HG02870 (cell line): ENCODE measurements around the gene TTBK1.

Experiments
- ATAC-seq: cut with Tn5 transposase; IDR thresholded peaks from one replicate; pipeline ENCODE4 v1.9.1; 2021; ENCODE audit warnings: mild to moderate bottlenecking, moderate library complexity; ENCODE audit not compliant: unreplicated experiment

TTBK1 gene

GRCh38 chr6:43269273-43270007 lies 26.2 kb downstream of the TTBK1 start:
- no peak for ATAC-seq

GRCh38 chr6:43271103-43271815 lies 28.0 kb downstream of the TTBK1 start:
- no peak for ATAC-seq

GRCh38 chr6:43271944-43272343 lies 28.7 kb downstream of the TTBK1 start:
- ATAC-seq: no peak

GRCh38 chr6:43273707-43274106 lies 30.4 kb downstream of the TTBK1 start:
- no peak for ATAC-seq

GRCh38 chr6:43274127-43274915 lies 31.0 kb downstream of the TTBK1 start:
- ATAC-seq: no peak

DNA sequence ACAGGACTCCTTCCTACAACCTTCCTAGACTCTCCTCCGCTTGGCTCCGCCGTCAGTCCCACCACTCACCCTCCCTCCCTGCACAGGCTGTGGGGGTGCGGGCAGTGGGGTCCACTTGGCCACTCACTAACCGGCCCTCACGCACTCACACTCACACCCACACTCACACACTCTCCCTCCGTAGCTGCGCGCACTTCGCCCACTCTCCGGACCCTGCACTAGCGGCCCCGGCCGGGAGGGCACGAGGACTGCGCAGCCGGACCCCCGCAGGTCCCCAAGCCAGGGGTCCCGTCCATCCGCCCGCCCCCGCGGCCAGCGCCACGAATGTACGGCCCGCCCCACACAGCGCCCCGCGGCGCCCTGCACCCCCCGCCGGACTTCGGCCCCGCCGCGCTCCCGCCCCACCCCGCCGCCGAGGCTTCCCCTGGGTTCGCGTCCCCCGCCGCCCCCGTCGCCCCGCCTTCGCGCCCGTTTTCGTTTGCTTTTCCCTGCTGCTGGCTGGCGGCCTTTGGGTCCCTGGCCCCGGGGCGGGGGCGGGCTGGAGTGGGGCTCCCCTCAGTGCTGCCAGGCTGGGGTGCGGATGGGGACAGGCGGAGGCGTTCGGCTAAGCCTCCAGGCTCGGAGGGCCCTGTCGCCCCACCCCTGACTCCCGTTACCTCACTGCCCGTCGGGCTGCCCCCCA lies 31.8 kb downstream of the TTBK1 start:
- ATAC-seq: no peak

- no peak for ATAC-seq
Measured at GRCh38 chr6:43275801-43276576, 32.7 kb downstream of the TTBK1 start.

- ATAC-seq: no peak
Measured at GRCh38 chr6:43276577-43277305, 33.5 kb downstream of the TTBK1 start.

DNA sequence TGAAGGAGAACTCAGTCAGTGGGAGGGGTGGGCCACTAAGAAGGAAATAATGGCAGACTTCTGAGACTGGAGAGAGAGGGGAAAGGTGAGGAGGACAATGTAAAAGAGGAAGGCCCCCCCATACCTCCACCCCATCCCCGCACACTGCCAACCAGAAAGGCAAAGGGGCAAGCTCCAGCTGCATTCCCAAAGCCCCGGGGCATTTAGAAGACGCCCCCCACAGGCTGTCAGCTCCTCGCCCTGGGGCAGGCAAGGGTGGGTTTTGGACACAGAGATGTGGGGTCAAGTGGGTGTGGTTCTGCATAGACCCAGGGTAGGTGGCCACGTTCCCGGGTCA lies 34.0 kb downstream of the TTBK1 start:
- no peak for ATAC-seq

GRCh38 chr6:43277643-43278523 lies 34.6 kb downstream of the TTBK1 start:
- ATAC-seq: no peak

DNA sequence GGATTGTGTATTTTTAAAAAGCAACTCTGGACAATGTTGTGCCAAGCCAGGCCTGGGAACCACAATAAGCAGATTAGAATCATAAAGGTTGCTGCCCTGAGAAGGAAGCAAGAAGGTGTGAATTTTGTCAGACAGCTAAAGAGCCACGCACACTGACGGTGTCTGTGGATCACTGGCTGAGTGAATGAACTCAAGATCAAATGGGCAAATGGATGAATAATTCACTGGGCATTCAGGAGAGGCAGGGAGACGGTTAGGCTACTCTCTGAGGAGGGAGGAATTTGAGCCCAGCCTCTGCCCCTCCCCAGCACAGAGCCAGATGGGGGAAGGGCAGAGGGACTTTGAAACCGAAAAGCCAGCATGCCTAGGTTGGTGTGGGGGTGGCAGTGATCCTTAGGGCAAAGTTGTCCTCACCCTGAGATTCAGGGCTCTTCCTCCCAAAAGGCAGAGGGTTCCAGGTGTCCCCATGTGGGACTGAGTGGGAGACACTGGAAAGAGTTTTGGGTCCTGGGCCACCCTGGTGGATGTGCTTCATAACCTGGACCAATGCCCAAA lies 35.3 kb downstream of the TTBK1 start:
- no peak for ATAC-seq

GRCh38 chr6:43280234-43280633 lies 37.0 kb downstream of the TTBK1 start:
- no peak for ATAC-seq

DNA sequence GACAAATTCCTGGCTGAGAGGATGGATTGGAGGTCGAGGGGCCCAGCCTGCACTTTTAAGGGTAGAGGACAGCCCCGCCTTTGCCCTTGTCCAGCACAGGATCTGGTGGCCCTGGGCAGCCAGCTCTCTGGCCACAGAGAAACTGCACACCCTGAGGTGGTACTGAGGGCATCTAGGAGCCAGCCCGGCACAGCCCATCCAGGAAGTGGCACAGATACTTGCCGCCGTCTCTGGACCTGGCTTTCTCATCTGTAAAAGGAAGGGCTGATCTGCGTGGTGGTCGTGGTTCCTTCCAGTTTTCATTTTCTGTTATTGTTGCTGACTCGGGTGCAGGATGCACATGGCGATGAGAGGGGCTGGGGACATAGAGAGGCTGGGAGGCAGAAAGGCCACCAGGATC lies 38.8 kb downstream of the TTBK1 start:
- no peak for ATAC-seq

GRCh38 chr6:43282636-43283513 lies 39.6 kb downstream of the TTBK1 start:
- ATAC-seq: no peak

- ATAC-seq: no peak
Measured at GRCh38 chr6:43283514-43283901, 40.2 kb downstream of the TTBK1 start.

DNA sequence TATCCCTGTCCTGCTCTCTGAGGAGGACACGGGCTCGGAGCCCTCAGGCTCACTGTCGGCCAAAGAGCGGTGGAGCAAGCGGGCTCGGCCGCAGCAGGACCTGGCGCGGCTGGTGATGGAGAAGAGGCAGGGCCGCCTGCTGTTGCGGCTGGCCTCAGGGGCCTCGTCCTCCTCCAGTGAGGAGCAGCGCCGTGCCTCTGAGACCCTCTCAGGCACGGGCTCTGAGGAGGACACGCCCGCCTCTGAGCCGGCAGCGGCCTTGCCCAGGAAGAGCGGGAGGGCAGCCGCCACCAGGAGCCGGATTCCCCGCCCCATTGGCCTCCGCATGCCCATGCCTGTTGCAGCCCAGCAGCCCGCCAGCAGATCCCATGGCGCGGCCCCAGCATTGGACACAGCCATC lies 40.6 kb downstream of the TTBK1 start:
- ATAC-seq: no peak

DNA sequence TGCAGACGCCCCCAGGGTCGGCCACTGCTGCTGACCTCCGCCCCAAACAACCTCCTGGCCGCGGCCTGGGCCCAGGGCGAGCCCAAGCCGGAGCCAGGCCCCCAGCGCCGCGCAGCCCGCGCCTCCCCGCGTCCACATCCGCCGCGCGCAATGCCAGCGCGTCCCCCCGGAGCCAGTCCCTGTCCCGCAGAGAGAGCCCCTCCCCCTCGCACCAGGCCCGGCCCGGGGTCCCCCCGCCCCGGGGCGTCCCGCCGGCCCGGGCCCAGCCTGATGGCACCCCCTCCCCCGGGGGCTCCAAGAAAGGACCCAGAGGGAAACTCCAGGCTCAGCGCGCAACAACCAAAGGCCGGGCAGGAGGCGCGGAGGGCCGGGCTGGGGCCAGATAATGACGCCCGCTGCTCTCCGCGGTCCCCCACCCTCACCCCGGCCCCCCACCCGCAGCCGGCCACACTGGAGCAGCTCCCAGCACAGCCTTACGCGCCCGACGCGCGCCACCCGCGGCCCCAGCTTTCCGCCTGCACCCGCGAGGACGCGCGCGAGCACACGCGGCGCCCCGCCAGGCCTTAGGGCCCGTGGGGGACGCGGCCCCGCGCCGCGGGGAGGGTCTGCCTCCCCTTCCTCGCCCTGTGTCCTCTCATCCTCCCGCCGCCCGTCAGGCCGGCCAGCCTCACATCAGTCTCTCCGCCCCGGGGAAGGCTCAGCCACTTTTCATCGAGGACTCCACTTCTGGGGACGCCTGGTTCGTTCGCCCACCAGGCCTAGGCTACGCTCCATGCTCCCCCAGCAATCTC lies 41.9 kb downstream of the TTBK1 start:
- ATAC-seq: no peak
